HepG2 (cell line): ENCODE results near the gene SSPN. TPM values are rescaled to one million over a fixed set of nuclear protein-coding genes. Genes with fewer than 3 reads are reported as not detected.
A peak's percentile ranks its signal among the peaks of the same experiment; 100 is the strongest.

Experiments used
- ATF4 ChIP-seq, 2 experiments: fragments of 450-650 bp in 1 of 2; sonication (generic) in 1 of 2; formaldehyde crosslinking; IDR thresholded peaks; 2 replicates each; pipeline versions ENCODE4 v1.5.0 to v1.8.0; 2020 to 2022; ENCODE audit warnings: mild to moderate bottlenecking in 1 of 2, missing genetic modification reagents in 1 of 2
- HMGXB4 ChIP-seq, 2 experiments: sonication (generic) in 1 of 2; formaldehyde crosslinking in 1 of 2; IDR thresholded peaks; 2 replicates each; pipeline versions ENCODE4 v1.4.0 to v1.6.1; 2018 to 2020; ENCODE audit warnings: missing genetic modification reagents in 2 of 2, borderline replicate concordance in 1 of 2, low read depth in 1 of 2, mild to moderate bottlenecking in 1 of 2, missing biosample characterization in 1 of 2
- PRDM10 ChIP-seq: sonication (generic); formaldehyde crosslinking; IDR thresholded peaks from 2 replicates; pipeline ENCODE4 v1.4.0; 2020; ENCODE audit warnings: low read depth, missing genetic modification reagents
- SRSF4 ChIP-seq: fragments of 200-400 bp; formaldehyde crosslinking; IDR thresholded peaks from one replicate; pipeline ENCODE4 v1.6.1; 2018; ENCODE audit warnings: mild to moderate bottlenecking, low read depth, low read length, moderate library complexity; ENCODE audit not compliant: poor library complexity, severe bottlenecking
- USF2 ChIP-seq, 2 experiments: sonication (generic) in 1 of 2; formaldehyde crosslinking in 1 of 2; IDR thresholded peaks; 2 replicates each; pipeline versions ENCODE4 v1.5.1 to v1.6.1; 2011 to 2020; ENCODE audit warnings: borderline replicate concordance in 1 of 2, low read depth in 1 of 2, low read length in 1 of 2, mild to moderate bottlenecking in 1 of 2, missing genetic modification reagents in 1 of 2, moderate library complexity in 1 of 2
- ZBTB39 ChIP-seq: sonication (generic); formaldehyde crosslinking; IDR thresholded peaks from 2 replicates; pipeline ENCODE4 v1.5.0; 2020; ENCODE audit warnings: missing genetic modification reagents
- ZBTB8A ChIP-seq: sonication (generic); formaldehyde crosslinking; IDR thresholded peaks from 2 replicates; pipeline ENCODE4 v1.4.0; 2020; ENCODE audit warnings: mild to moderate bottlenecking, low read depth, missing genetic modification reagents, borderline replicate concordance
- ZNF136 ChIP-seq: sonication (generic); formaldehyde crosslinking; IDR thresholded peaks from 2 replicates; pipeline ENCODE4 v1.8.1; 2022; ENCODE audit warnings: low read depth, mild to moderate bottlenecking, moderate library complexity, missing genetic modification reagents
- ZNF382 ChIP-seq: sonication (generic); formaldehyde crosslinking; IDR thresholded peaks from 2 replicates; pipeline ENCODE4 v1.5.0; 2020; ENCODE audit warnings: missing genetic modification reagents, mild to moderate bottlenecking, borderline replicate concordance
- ZNF556 ChIP-seq: sonication (generic); formaldehyde crosslinking; IDR thresholded peaks from 2 replicates; pipeline ENCODE4 v1.4.0; 2020; ENCODE audit warnings: mild to moderate bottlenecking, missing genetic modification reagents, borderline replicate concordance
- ZNF775 ChIP-seq: sonication (generic); formaldehyde crosslinking; IDR thresholded peaks from 2 replicates; pipeline ENCODE4 v1.4.0; 2020; ENCODE audit warnings: missing genetic modification reagents, mild to moderate bottlenecking, moderate library complexity, borderline replicate concordance
- polyA plus RNA-seq, 8 experiments: library from polyadenylated mRNA; depleted of rRNA in 3 of 8; stranded (reverse) in 7 of 8; unstranded in 1 of 8; fragments of >200 nt; fragmentation: Illumina TruSeq in 4 of 8; extraction: Trizol in 4 of 8; gene quantifications; 2 replicates each; pipeline versions ENCODE4 v1.2.1 to v1.2.3, GENCODE V29; 2011 to 2016; ENCODE audit warnings: low read depth in 4 of 8, missing spikeins in 1 of 8, mixed read lengths in 1 of 8; ENCODE audit not compliant: insufficient read depth in 1 of 8
- total RNA-seq, 5 experiments: library from RNA; depleted of rRNA; stranded (reverse); fragments of >200 nt; fragmentation: Illumina TruSeq; extraction: Trizol; gene quantifications; 2 replicates each; pipeline ENCODE4 v1.2.3, GENCODE V29; 2016; ENCODE audit warnings: low read depth in 1 of 5

SSPN gene
- total and polyA plus RNA-seq, 2 of the 13 experiments (the other 11 are each of a cell fraction or from before 2014, with no cell fraction given): not detected

- TF ChIP-seq HMGXB4 (CRISPR knock-in tag; IDR thresholded peaks at IDR 0.05; ENCODE audit: borderline replicate concordance in 1 of 2, low read depth in 1 of 2) (peak in 1 of 2 experiments; percentile 63; a peak in 1 of 4 replicates), ATF4 (CRISPR knock-in tag; IDR thresholded peaks at IDR 0.05) (peak in 1 of 2 experiments; percentile 81; a peak in 2 of 4 replicates), SRSF4 (no peak), ZNF775 (CRISPR knock-in tag) (no peak), ZBTB39 (no peak), ZNF136 (CRISPR knock-in tag) (no peak), PRDM10 (CRISPR knock-in tag) (peak; percentile 79), ZNF556 (no peak; the same call in 1 of the 2 replicates), ZBTB8A (no peak), USF2 (IDR thresholded peaks at IDR 0.05; ENCODE audit: low read depth, low read length) (no peak), USF2 (CRISPR knock-in tag; IDR thresholded peaks at IDR 0.05; ENCODE audit: borderline replicate concordance) (no peak), ZNF382 (CRISPR knock-in tag) (no peak)
Measured at GRCh38 chr12:26274441-26275312, 79.3 kb downstream of the SSPN start (continued).
